Adrenal gland (tissue), 12 donors: ENCODE measurements around the gene PEPD. TPM values are rescaled to one million over a fixed set of nuclear protein-coding genes. Genes with fewer than 3 reads are reported as not detected.
"Not testable (repeated sequence)": the region's sequence is repeated elsewhere in the genome, so short reads cannot be mapped to it uniquely, and the experiment has no call there.

ENCODE experiments used
- DNase-seq, 7 donors: peaks; one replicate each; pipeline ENCODE4 v3.0.0-alpha.2; 2019 to 2020
- H3K27ac ChIP-seq, 5 donors: fragments of 200-600 bp; sonication (generic) in 4 of 5; 1 replicate in 3 of 5; 2 replicates in 2 of 5; pipeline versions ENCODE4 v1.5.1 to v1.8.0; 2016 to 2020; ENCODE audit warnings: mild to moderate bottlenecking in 1 of 5
- H3K27me3 ChIP-seq: fragments of 200-600 bp; 2 replicates; pipeline ENCODE4 v1.8.0; 2021
- H3K36me3 ChIP-seq, 2 donors: fragments of 200-600 bp; replicated peaks in 1 of 2; 1 replicate in 1 of 2; 2 replicates in 1 of 2; pipeline versions ENCODE4 v1.5.1 to v1.8.0; 2018 to 2022
- H3K4me1 ChIP-seq, 2 donors: fragments of 200-600 bp; replicated peaks in 1 of 2; 1 replicate in 1 of 2; 2 replicates in 1 of 2; pipeline versions ENCODE4 v1.5.1 to v1.8.0; 2018 to 2021
- H3K4me3 ChIP-seq, 4 donors: fragments of 200-600 bp; sonication (generic) in 3 of 4; one replicate each; pipeline ENCODE4 v1.5.1; 2016 to 2018
- H3K9me3 ChIP-seq, 3 donors: fragments of 200-600 bp; sonication (generic) in 1 of 3; replicated peaks in 1 of 3; 1 replicate in 2 of 3; 2 replicates in 1 of 3; pipeline versions ENCODE4 v1.5.1 to v1.8.0; 2016 to 2021
- CTCF ChIP-seq, 6 experiments: fragments of 450-650 bp in 4 of 6; fragments of 200-600 bp in 2 of 6; sonication (generic) in 1 of 6; IDR thresholded peaks; 1 replicate in 5 of 6; 2 replicates in 1 of 6; pipeline versions ENCODE4 v1.5.1 to v1.8.0; 2016 to 2021; ENCODE audit warnings: antibody characterized with exemption in 6 of 6, mild to moderate bottlenecking in 2 of 6, moderate library complexity in 1 of 6
- POLR2A ChIP-seq, 2 donors: fragments of 450-650 bp; IDR thresholded peaks; one replicate each; pipeline ENCODE4 v1.6.1; 2017; ENCODE audit warnings: antibody characterized with exemption in 2 of 2, mild to moderate bottlenecking in 2 of 2, moderate library complexity in 1 of 2
- WGBS, 4 donors: extraction: QIAGEN DNeasy Blood & Tissue Kit in 2 of 4; methylation state at CpG; one replicate each; pipeline versions ENCODE4 v1.1.5 to v1.1.7; 2013 to 2017; 5-methylcytosine and 5-hydroxymethylcytosine counted together
- intact Hi-C, 2 donors: fragments of 100-400 bp; cut with DNase I; formaldehyde crosslinking; loops; one replicate each; pipeline versions ENCODE4 v1.14.1 to v1.15.0; 2022 to 2023
- polyA plus RNA-seq, 3 donors: library from polyadenylated mRNA; stranded (reverse); fragments of 200-250 nt in 2 of 3; fragments of 350-450 nt in 1 of 3; fragmentation: Illumina TruSeq in 1 of 3; extraction: RNeasy Lipid Tissue Mini Kit (QIAGEN cat#74804) in 1 of 3; gene quantifications; one replicate each; pipeline ENCODE4 v1.2.3, GENCODE V29; 2013 to 2014
- total RNA-seq, 9 donors: library from RNA; depleted of rRNA in 4 of 9; stranded (reverse); fragments of >200 nt in 4 of 9; fragments of 120-200 nt in 1 of 9; fragmentation: NEBNext Ultra II Directional in 1 of 9; extraction: Animal tissue kit (Norgen Biotek cat#: 25700) in 1 of 9; gene quantifications; one replicate each; pipeline versions ENCODE4 v1.1.0 to v1.2.4, GENCODE V29; 2013 to 2023
- donor health status: healthy with polysubstance abuse.
- donor health status: Bipolar disorder and iron deficiency.
- donor health status: DM: yes; HTN: yes; CAD: no.
- donor health status: DM: no; HTN: no; CAD: no.
- donor health status: DM: no; HTN: no; CAD: no.
- donor health status: DM: yes; HTN: yes; CAD: no.

PEPD gene
- total and polyA plus RNA-seq, 12 donors = 24.4 to 311 (median 116) TPM

DNA sequence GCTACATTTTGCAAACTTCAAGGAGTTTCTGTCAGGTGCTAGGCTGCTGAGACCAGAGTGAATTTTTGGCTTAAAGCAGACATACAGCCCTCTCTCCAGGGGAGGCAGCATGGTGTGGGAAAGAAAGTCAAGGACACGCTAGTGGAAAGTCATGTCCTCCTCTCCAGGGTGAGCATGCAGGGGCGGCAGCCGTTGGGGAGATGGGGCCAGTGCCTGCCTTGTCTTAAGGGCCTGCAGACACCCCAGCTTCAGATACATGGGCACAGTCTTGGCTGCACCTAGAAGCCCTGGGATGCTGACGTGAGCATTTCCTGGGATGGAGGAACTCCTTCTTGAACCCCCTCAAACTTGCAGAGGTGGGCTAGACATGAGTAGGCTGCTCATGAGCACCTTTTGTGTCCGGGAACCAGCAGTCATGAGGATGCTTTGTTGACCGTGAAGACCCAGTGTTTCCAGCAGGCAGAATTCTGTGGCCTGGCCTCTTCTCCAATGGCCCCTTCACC lies 43.3 kb upstream of the PEPD start:
- WGBS, 4 donors = 38 to 62% (median 60%) methylated on average over 3 to 6 of the region's 6 CpGs
- H3K4me1 ChIP-seq = no peaks in the 10 kb centered on the region
- no peak overlapping the region for H3K27ac ChIP-seq
- DNase-seq = no peak
- no peaks in the 10 kb centered on the region for H3K9me3 ChIP-seq
- H3K36me3 ChIP-seq = no peaks in the 10 kb centered on the region
- intact Hi-C loops = no loop called here
- no peaks in the 10 kb centered on the region for H3K27me3 ChIP-seq
- TF ChIP-seq POLR2A (IDR thresholded peaks at IDR 0.05) (no peak), CTCF (IDR thresholded peaks at IDR 0.05) (no peak)
- H3K4me3 ChIP-seq = no peak overlapping the region

DNA sequence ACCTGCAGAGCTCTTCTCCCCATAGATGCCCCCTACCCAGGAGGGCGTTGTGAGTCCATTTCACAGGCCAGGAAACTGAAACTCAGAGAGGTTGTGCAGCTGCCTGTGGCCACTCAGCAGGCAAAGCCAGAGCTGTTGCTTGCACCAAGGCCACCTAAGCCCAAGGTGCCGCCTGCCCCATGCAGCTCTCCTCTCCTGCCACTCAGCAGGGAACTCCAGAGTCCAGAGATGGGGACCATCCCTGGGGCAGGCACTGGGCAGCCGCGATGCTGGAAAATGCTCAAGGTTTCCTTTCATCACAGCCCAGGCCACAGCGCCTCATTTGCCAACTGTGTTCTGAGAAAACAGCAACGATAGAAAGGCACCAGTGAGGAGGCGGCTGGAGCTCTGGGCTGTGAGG lies 41.0 kb upstream of the PEPD start:
- H3K27me3 ChIP-seq = no peaks in the 10 kb centered on the region
- DNase-seq = no peak
- intact Hi-C loops = no loop called here

DNA sequence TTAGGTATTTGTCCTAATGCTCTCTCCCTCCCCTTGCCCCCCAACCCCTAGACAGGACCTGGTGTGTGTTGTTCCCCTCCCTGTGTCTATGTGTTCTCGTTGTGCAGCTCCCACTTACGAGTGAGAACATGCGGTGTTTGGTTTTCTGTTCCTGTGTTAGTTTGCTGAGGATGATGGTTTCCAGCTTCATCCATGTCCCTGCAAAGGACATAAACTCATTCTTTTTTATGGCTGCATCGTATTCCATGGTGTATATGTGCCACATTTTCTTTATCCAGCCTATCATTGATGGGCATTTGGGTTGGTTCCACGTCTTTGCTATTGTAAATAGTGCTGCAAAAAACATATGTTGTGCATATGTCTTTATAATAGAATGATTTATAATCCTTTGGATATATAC lies 40.1 kb upstream of the PEPD start:
- H3K4me3 ChIP-seq, H3K4me1 ChIP-seq, H3K27ac ChIP-seq, H3K36me3 ChIP-seq, intact Hi-C loops, H3K27me3 ChIP-seq, H3K9me3 ChIP-seq, DNase-seq: not testable (repeated sequence)
- WGBS, 4 donors = 72 to 83% (median 77%) methylated on average over 5 of the region's 5 CpGs

More for the DNA sequence above, 41.0 kb upstream of the PEPD start:
- WGBS, 4 donors = 57 to 69% (median 63%) methylated on average over 4 to 7 of the region's 7 CpGs
- Histone ChIP-seq H3K9me3 (no peaks in the 10 kb centered on the region), H3K36me3 (no peaks in the 10 kb centered on the region), H3K4me1 (no peaks in the 10 kb centered on the region), H3K27ac (no peak overlapping the region), H3K4me3 (no peak overlapping the region)
- TF ChIP-seq CTCF (IDR thresholded peaks at IDR 0.05) = no peak
- TF ChIP-seq POLR2A (IDR thresholded peaks at IDR 0.05) = no peak

DNA sequence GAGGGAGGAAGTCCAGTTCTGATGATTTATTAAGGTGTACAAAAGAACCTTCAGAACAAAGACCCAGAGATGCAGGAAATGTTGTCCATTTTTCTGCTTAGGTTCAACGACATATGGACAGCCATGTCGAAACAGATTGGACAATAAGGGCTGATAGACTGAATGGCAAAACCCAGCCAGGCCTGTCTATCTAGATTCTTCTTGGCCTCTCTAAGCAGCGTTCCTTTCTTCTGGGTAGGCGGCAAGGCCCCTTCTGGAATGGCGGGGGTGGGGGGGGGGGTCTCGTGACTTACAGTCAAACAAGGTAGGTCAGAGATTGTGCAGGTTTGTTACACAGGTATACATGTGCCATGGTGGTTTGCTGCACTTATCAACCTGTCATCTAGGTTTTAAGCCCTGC lies 39.7 kb upstream of the PEPD start:
- Histone ChIP-seq H3K27me3 (no peaks in the 10 kb centered on the region), H3K36me3 (no peaks in the 10 kb centered on the region), H3K27ac (no peak overlapping the region), H3K4me1 (no peaks in the 10 kb centered on the region), H3K4me3 (no peak overlapping the region), H3K9me3 (no peaks in the 10 kb centered on the region)
- no peak for TF ChIP-seq CTCF (IDR thresholded peaks at IDR 0.05)
- no peak for TF ChIP-seq POLR2A (IDR thresholded peaks at IDR 0.05)
- DNase-seq = no peak
- 72 to 95% (median 78%) methylated on average over 2 to 6 of the region's 6 CpGs for WGBS, 4 donors
- intact Hi-C loops = no loop called here

DNA sequence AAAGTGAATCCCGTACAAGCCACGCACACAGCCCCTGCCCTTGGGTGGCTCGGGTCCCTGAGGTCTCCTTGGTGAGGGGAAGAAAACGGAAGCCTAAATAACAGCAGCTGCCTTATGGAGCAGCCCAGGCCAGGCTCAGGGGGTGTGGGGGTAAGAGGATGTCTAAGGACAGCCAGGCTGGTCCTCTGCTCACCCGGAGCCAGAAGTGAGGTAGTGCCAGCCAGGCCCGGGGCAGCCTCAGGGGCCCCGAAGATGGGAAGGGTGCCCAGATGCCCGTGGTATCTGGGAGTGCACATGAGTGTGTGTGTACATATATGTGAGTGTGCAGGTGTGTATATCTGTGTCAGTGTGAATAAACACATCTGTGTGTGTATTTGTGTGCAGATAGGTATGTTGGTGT lies 38.4 kb upstream of the PEPD start:
- DNase-seq = no peak
- WGBS, 4 donors = 80 to 86% (median 85%) methylated on average over 8 of the region's 8 CpGs
- Histone ChIP-seq H3K4me1 (no peaks in the 10 kb centered on the region), H3K9me3 (no peaks in the 10 kb centered on the region), H3K36me3 (no peaks in the 10 kb centered on the region), H3K4me3 (no peak overlapping the region), H3K27me3 (no peaks in the 10 kb centered on the region), H3K27ac (no peak overlapping the region)
- intact Hi-C loops = no loop called here
- TF ChIP-seq CTCF (IDR thresholded peaks at IDR 0.05) (no peak), POLR2A (IDR thresholded peaks at IDR 0.05) (no peak)
